ENCODE results near the gene LEMD2.

The LEMD2 gene

DNA sequence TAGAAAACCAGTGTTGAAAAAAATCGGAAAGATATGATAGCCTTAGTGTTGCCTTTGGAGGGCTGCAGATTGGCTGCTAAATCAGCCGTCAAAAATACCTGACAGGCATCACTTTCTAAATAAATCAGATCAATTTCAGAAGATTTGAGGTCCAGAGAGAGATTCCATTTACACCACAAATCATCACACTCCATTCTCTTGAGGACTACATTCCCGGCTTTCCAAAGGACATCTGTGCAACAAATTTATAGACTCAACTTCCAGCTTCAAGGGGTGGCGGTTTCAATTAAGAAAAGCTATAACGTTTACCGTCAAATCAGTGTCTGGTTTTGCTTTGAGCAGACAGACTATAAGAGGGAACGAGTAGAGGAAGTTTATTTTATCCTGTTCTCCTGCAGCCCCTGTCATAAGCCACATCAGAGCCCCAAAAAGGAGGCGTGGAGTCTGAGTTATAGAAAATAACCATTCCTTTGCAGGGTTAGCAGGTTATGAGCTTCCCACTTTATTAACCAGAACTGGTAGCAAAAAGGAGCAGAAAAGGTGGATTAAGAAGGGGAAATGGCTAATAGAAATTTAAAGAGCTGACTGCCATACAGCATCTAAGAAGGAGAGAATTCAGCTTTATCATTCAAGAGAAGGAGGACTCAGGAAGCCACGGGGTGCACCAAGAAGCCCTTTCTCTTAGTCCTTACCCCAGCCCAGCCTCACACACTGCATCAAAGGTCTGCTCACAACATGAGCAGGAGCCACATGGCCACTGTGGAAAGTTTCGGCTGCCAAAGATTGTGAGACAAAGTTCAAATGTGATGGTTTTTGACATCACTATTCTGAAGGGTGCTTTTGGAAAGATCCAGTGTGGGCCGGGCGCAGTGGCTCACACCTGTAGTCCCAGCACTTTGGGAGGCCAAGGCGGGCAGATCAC lies 64.6 kb downstream of the LEMD2 start:
- no peak overlapping the region for H3K4me3 ChIP-seq (replicated peaks; ENCODE audit: low read depth, low read length)
- DNase-seq (ENCODE audit: extremely low read depth, low read depth), result no peak
- TF ChIP-seq, protein P1, sequence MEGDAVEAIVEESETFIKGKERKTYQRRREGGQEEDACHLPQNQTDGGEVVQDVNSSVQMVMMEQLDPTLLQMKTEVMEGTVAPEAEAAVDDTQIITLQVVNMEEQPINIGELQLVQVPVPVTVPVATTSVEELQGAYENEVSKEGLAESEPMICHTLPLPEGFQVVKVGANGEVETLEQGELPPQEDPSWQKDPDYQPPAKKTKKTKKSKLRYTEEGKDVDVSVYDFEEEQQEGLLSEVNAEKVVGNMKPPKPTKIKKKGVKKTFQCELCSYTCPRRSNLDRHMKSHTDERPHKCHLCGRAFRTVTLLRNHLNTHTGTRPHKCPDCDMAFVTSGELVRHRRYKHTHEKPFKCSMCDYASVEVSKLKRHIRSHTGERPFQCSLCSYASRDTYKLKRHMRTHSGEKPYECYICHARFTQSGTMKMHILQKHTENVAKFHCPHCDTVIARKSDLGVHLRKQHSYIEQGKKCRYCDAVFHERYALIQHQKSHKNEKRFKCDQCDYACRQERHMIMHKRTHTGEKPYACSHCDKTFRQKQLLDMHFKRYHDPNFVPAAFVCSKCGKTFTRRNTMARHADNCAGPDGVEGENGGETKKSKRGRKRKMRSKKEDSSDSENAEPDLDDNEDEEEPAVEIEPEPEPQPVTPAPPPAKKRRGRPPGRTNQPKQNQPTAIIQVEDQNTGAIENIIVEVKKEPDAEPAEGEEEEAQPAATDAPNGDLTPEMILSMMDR (IDR thresholded peaks at IDR 0.05; ENCODE audit: low read depth, low read length, missing control alignments), result no peak

DNA sequence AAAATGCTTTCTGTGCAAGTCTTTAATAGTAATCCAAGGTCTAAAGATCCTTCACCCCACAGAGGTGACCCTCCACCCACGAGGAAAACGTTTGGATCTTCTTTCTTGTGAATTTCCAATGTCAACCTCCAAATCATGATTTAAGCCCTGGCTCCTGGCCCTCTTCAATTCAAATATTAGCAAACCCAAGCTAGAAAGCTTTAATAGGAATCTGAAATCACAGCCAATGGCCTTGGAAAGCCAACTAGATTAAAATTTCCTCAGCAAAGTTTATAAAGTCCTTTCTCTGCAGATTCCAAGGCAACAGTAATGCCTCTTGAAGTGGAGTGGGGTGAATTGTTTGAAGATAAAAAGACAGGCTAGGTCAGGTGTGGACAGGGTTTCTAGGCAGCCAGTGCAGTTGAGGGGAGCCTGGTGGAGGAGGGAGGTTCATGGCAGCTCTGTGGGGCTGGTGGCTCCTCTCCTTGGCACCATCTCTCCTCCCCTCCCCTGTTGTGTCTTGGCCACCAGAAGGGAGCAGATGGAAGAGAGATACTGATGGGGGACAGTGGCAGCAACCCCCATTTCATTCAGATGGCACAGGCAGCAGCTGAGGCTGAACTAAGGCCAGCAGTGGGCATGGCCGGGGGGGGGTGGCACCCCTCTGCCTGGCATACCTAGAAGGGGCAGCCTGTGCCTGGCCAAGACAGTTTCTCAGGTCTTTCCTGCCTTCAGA lies 65.4 kb downstream of the LEMD2 start:
- no peak overlapping the region for H3K4me3 ChIP-seq (replicated peaks; ENCODE audit: low read depth, low read length)
- TF ChIP-seq, protein P1 (IDR thresholded peaks at IDR 0.05; ENCODE audit: low read depth, low read length, missing control alignments), result no peak
- no peak for DNase-seq (ENCODE audit: extremely low read depth, low read depth)

DNA sequence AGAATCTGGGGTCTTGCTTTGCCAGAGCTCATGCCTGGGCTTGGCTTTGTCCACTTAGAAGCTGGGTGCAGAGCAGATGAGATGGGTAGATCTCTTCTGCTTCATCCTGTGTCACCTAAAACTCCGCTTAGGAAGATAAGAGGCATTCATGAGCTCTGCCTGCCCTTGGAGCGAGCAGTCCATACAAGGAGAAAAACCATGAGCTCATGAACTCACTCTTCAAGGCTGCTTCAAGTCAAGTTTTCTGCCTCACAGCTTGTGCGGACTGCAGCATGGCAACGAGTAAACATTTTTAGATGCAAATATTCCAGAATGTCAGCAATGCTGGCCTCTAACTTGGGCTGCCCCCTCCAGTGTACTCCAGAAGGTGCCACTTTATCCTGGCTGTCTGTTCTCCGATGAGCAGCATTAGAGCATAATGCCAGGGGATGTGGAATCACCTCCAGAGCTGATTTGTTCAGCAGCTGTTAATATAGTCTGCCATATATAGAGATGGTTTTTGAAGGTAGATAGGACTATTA lies 66.8 kb downstream of the LEMD2 start:
- TF ChIP-seq, protein P1 (IDR thresholded peaks at IDR 0.05; ENCODE audit: low read depth, low read length, missing control alignments), result no peak
- H3K4me3 ChIP-seq (replicated peaks; ENCODE audit: low read depth, low read length), result no peak overlapping the region
- DNase-seq (ENCODE audit: extremely low read depth, low read depth), result no peak

DNA sequence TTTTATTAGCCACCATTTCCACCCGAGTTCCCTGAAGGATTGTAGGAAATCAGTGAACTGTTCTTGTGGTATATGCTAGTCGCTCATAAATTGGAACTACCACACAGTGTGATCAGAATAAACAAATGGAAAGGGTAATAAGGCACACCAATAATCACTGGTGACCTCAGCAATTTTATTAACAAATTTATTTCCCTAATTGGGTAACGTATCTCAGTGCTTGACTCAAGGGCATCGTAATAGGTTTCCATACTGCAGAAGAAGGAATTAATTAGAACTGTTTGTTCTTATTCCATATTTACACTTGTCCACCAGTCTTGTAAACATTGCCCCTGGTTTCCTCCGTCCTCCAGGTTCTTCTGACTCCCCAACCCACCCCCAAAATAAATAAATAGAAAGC lies 67.4 kb downstream of the LEMD2 start:
- no peak for DNase-seq (ENCODE audit: extremely low read depth, low read depth)

More for the DNA sequence above, 67.4 kb downstream of the LEMD2 start:
- H3K4me3 ChIP-seq (replicated peaks; ENCODE audit: low read depth, low read length), result no peak overlapping the region
- TF ChIP-seq, protein P1 (IDR thresholded peaks at IDR 0.05; ENCODE audit: low read depth, low read length, missing control alignments), result no peak

Measured in HFF-Myc (cell line).